Activated T-cell treated with anti-CD3 and anti-CD28 coated beads for 4 hours (primary cell): ENCODE measurements around the gene GBX1.
A peak's percentile ranks its signal among the peaks of the same experiment; 100 is the strongest.

Experiments used
- DNase-seq: peaks from one replicate; pipeline ENCODE4 v3.0.0-alpha.2; 2020

GBX1 gene

GRCh38 chr7:151110941-151111645 is 56.4 kb downstream of the GBX1 start:
- peak; percentile 68 for DNase-seq

GRCh38 chr7:151110236-151110940 is 57.1 kb downstream of the GBX1 start:
- DNase-seq = no peak

- no peak for DNase-seq
Measured at GRCh38 chr7:151109094-151110048, 58.1 kb downstream of the GBX1 start.

- DNase-seq = no peak
Measured at GRCh38 chr7:151107882-151108281, 59.6 kb downstream of the GBX1 start.

GRCh38 chr7:151104411-151105235 is 62.9 kb downstream of the GBX1 start:
- no peak for DNase-seq

GRCh38 chr7:151103973-151104372 is 63.5 kb downstream of the GBX1 start:
- DNase-seq = no peak

- DNase-seq = no peak
Measured at GRCh38 chr7:151102991-151103390, 64.5 kb downstream of the GBX1 start.

GRCh38 chr7:151101621-151102396 is 65.7 kb downstream of the GBX1 start:
- DNase-seq = no peak

GRCh38 chr7:151100921-151101320 is 66.6 kb downstream of the GBX1 start:
- DNase-seq = no peak

- no peak for DNase-seq
Measured at GRCh38 chr7:151099486-151100211, 67.8 kb downstream of the GBX1 start.
